K562 (cell line): Measurements from ENCODE around the gene CAMK2A. TPM values are rescaled to one million over a fixed set of nuclear protein-coding genes. Genes with fewer than 3 reads are reported as not detected.

Source experiments
- ATAC-seq: fragments of 200-7000 bp; cut with Tn5 transposase; 3 replicates; pipeline ENCODE4 v1.9.1; 2020; ENCODE audit warnings: moderate library complexity
- BruUV-seq: library from RNA; stranded (reverse); fragments of 400-500 nt; replicated peaks from 2 replicates; lab custom pipeline; 2021; lab: Mats Ljungman, UMichigan
- CTCF ChIA-PET: fragments of 300-600 bp; formaldehyde crosslinking; extraction: SDS; loops from one replicate; lab custom pipeline; 2021; ENCODE audit warnings: low intra/inter-chr PET ratio; lab: Yijun Ruan, JAX
- POLR2A ChIA-PET: fragments of 300-600, 350-650 bp; sonication (Branson Sonifier 250); formaldehyde crosslinking; extraction: SDS; loops from one replicate; lab custom pipeline; 2021; ENCODE audit warnings: antibody characterized with exemption, inconsistent platforms; lab: Yijun Ruan, JAX
- DNase-seq, 4 experiments: peaks; one replicate each; pipeline versions ENCODE4 v3.0.0 to v3.0.0-alpha.2; 2011 to 2018; ENCODE audit warnings: low spot score in 3 of 4, mixed read lengths in 3 of 4; ENCODE audit errors: extremely low read depth in 1 of 4
- FAIRE-seq: peaks from 2 replicates; lab custom pipeline; 2011; peaks lifted over from hg19 to GRCh38; lab: Jason Lieb, UNC
- H2AFZ ChIP-seq: 2 replicates; pipeline ENCODE4 v1.6.0; 2011; ENCODE audit warnings: low read depth, low read length, control low read depth, inconsistent platforms
- H3K27ac ChIP-seq: fragments of 200-600 bp; 3 replicates; pipeline ENCODE4 v1.8.0; 2011; ENCODE audit warnings: low read depth, mild to moderate bottlenecking, control low read depth, inconsistent platforms, low read length, moderate library complexity, mixed read lengths; ENCODE audit errors: extremely low read depth
- H3K27me3 ChIP-seq, 2 experiments: fragments of 300-600 bp in 1 of 2; 2 replicates in 1 of 2; 3 replicates in 1 of 2; pipeline versions ENCODE4 v1.6.0 to v1.8.0; 2011; ENCODE audit warnings: inconsistent platforms in 2 of 2, low read length in 2 of 2, mild to moderate bottlenecking in 1 of 2, mixed read lengths in 1 of 2, moderate library complexity in 1 of 2; ENCODE audit not compliant: control insufficient read depth in 2 of 2, insufficient read depth in 2 of 2
- H3K36me3 ChIP-seq: fragments of 300-600 bp; 3 replicates; pipeline ENCODE4 v1.8.0; 2011; ENCODE audit warnings: mild to moderate bottlenecking, low read length, inconsistent platforms; ENCODE audit not compliant: control insufficient read depth, insufficient read depth
- H3K4me1 ChIP-seq, 2 experiments: fragments of 200-600 bp in 1 of 2; replicated peaks in 1 of 2; 2 replicates in 1 of 2; 3 replicates in 1 of 2; pipeline versions ENCODE4 v1.5.1 to v1.8.0; 2011; ENCODE audit warnings: inconsistent platforms in 2 of 2, low read length in 2 of 2, mild to moderate bottlenecking in 1 of 2, mixed read lengths in 1 of 2, moderate library complexity in 1 of 2; ENCODE audit not compliant: control insufficient read depth in 2 of 2, insufficient read depth in 2 of 2
- H3K4me2 ChIP-seq: 2 replicates; pipeline ENCODE4 v1.6.1; 2011; ENCODE audit warnings: low read length, control low read depth, inconsistent platforms, mixed read lengths; ENCODE audit not compliant: insufficient read depth
- H3K4me3 ChIP-seq: fragments of 200-600 bp; sonication (generic), shearing (Covaris generic); 2 replicates; pipeline ENCODE4 v1.5.1; 2016; ENCODE audit warnings: control low read depth, inconsistent platforms
- H3K79me2 ChIP-seq: fragments of 200-600 bp; 3 replicates; pipeline ENCODE4 v1.8.0; 2011; ENCODE audit warnings: low read length, inconsistent platforms; ENCODE audit not compliant: control insufficient read depth, insufficient read depth
- H3K9ac ChIP-seq, 2 experiments: 2 replicates each; pipeline versions ENCODE4 v1.6.0 to v1.6.1; 2011; ENCODE audit warnings: low read depth in 2 of 2, low read length in 2 of 2, control low read depth in 1 of 2, inconsistent platforms in 1 of 2, mild to moderate bottlenecking in 1 of 2, mixed read lengths in 1 of 2; ENCODE audit not compliant: insufficient read depth in 1 of 2
- H3K9me1 ChIP-seq: one replicate; pipeline ENCODE4 v1.6.0; 2011; ENCODE audit warnings: inconsistent platforms, mild to moderate bottlenecking, low read length, moderate library complexity; ENCODE audit not compliant: control insufficient read depth, insufficient read depth
- H3K9me3 ChIP-seq: replicated peaks from 2 replicates; pipeline ENCODE4 v1.5.1; 2011; ENCODE audit warnings: low read depth, low read length, inconsistent platforms; ENCODE audit not compliant: control insufficient read depth, insufficient read depth
- H4K20me1 ChIP-seq: replicated peaks from 2 replicates; pipeline ENCODE4 v1.6.1; 2011; ENCODE audit warnings: low read length, inconsistent platforms, mixed read lengths; ENCODE audit not compliant: control insufficient read depth, insufficient read depth
- HDGF ChIP-seq: fragments of 450-650 bp; IDR thresholded peaks from 2 replicates; pipeline ENCODE4 v1.6.1; 2016
- KDM5B ChIP-seq: fragments of 200-600 bp; sonication (generic); IDR thresholded peaks from 2 replicates; pipeline ENCODE4 v1.6.1; 2012; ENCODE audit warnings: low read depth, mild to moderate bottlenecking, moderate library complexity, low read length, control low read depth, inconsistent platforms; ENCODE audit not compliant: insufficient replicate concordance
- SIRT6 ChIP-seq: IDR thresholded peaks from one replicate; pipeline ENCODE4 v1.6.1; 2012; ENCODE audit warnings: low read depth, mild to moderate bottlenecking, control low read depth, inconsistent platforms, low read length, moderate library complexity
- SPI1 ChIP-seq: IDR thresholded peaks from 2 replicates; pipeline ENCODE4 v1.6.1; 2011; ENCODE audit warnings: low read depth, low read length, control low read depth, borderline replicate concordance
- TAF15 ChIP-seq: fragments of 200-400 bp; formaldehyde crosslinking; IDR thresholded peaks from 2 replicates; pipeline ENCODE4 v1.6.1; 2017; ENCODE audit warnings: mild to moderate bottlenecking, low read depth, low read length, moderate library complexity
- ZNF347 ChIP-seq: fragments of 450-650 bp; formaldehyde crosslinking; IDR thresholded peaks from 2 replicates; pipeline ENCODE4 v1.4.0; 2020; ENCODE audit warnings: low read depth, mild to moderate bottlenecking, moderate library complexity
- WGBS: fragments of 100-300 bp; shearing (Covaris generic); methylation state at CpG from one replicate; pipeline ENCODE4 v1.1.6; 2016; ENCODE audit warnings: low coverage, mixed read lengths; ENCODE audit not compliant: insufficient coverage; ENCODE audit errors: missing lambda C conversion rate; 5-methylcytosine and 5-hydroxymethylcytosine counted together
- in situ Hi-C: fragments of 300-500 bp; cut with MboI; formaldehyde crosslinking; loops from 4 replicates; pipeline ENCODE4 v1.15.0; 2018; ENCODE audit warnings: inconsistent platforms, mixed read lengths
- intact Hi-C: fragments of 100-400 bp; cut with micrococcal nuclease; formaldehyde crosslinking; loops from 2 replicates; pipeline ENCODE4 v1.14.2; 2022
- polyA plus RNA-seq, 8 experiments: library from polyadenylated mRNA; depleted of rRNA in 4 of 8; stranded (reverse) in 5 of 8; unstranded in 3 of 8; fragments of >200 nt; fragmentation: Nextera tagmentation in 2 of 8; fragmentation: Illumina TruSeq in 1 of 8; extraction: Ambion mirVana in 2 of 8; extraction: Trizol in 1 of 8; gene quantifications; 2 replicates each; pipeline versions ENCODE4 v1.2.1 to v1.2.3, GENCODE V29; 2011 to 2014; ENCODE audit warnings: inconsistent platforms in 1 of 8, missing spikeins in 1 of 8
- total RNA-seq, 7 experiments: library from RNA; depleted of rRNA in 6 of 7; stranded (reverse); fragments of >200 nt in 6 of 7; fragmentation: Illumina TruSeq in 2 of 7; extraction: Trizol in 2 of 7; gene quantifications; 2 replicates each; pipeline versions ENCODE4 v1.2.1 to v1.2.3, GENCODE V29; 2011 to 2021; ENCODE audit warnings: low replicate concordance in 1 of 7
- TF ChIP-seq, protein P1 (sequence below), 3 experiments: fragments of 200-800 bp in 1 of 3; fragments of 250-450 bp in 1 of 3; fragments of 450-650 bp in 1 of 3; sonication (Bioruptor Pico) in 1 of 3; sonication (Bioruptor generic) in 1 of 3; formaldehyde crosslinking in 1 of 3; IDR thresholded peaks; 2 replicates each; pipeline versions ENCODE4 v1.6.1 to v1.8.0; 2016 to 2022; ENCODE audit warnings: mild to moderate bottlenecking in 2 of 3, missing genetic modification characterization in 2 of 3, missing compliant biosample characterization in 1 of 3, moderate library complexity in 1 of 3

The CAMK2A gene
- total and polyA plus RNA-seq, 9 of the 15 experiments (the other 6 are each of a cell fraction or from before 2014, with no cell fraction given) = 0.01 to 0.18 (median 0.04) TPM; not detected in 6

- no peaks in the 10 kb centered on the region for H3K36me3 ChIP-seq
- no peaks in the 10 kb centered on the region for H3K9me3 ChIP-seq
- BruUV-seq = no TSS peak
- peaks cover 3% of the 10 kb centered on the region for H3K9me1 ChIP-seq
- no peak overlapping the region for H3K27ac ChIP-seq
- ATAC-seq (no peak), DNase-seq (no peak), FAIRE-seq (no peak)
- no peak overlapping the region for H3K4me3 ChIP-seq
- peaks cover 27 to 58% of the 10 kb centered on the region in 2 experiments; a peak in 4 of 5 replicates for H3K27me3 ChIP-seq
- no peaks in the 10 kb centered on the region for H4K20me1 ChIP-seq
- CTCF ChIA-PET = no interaction called here
- POLR2A ChIA-PET = interaction anchor here (1.1 kb wide), 1 partner anchor 179 kb away, joined by 3 read pairs; no protein-coding TSS in a partner anchor
- 27% methylated on average over 16 of the region's 23 CpGs for WGBS
- in situ Hi-C loops = no loop called here
- H3K4me1 ChIP-seq = peaks cover 0 to 8% of the 10 kb centered on the region in 2 experiments; a peak in 2 of 5 replicates
- H3K4me2 ChIP-seq = no peak overlapping the region
- intact Hi-C loops = no loop called here
- H3K79me2 ChIP-seq = no peaks in the 10 kb centered on the region
- TF ChIP-seq HDGF = no peak
- no peak for TF ChIP-seq ZNF347
- no peak for TF ChIP-seq KDM5B
- TF ChIP-seq TAF15 = no peak
- TF ChIP-seq SIRT6 = no peak
- TF ChIP-seq, protein P1, sequence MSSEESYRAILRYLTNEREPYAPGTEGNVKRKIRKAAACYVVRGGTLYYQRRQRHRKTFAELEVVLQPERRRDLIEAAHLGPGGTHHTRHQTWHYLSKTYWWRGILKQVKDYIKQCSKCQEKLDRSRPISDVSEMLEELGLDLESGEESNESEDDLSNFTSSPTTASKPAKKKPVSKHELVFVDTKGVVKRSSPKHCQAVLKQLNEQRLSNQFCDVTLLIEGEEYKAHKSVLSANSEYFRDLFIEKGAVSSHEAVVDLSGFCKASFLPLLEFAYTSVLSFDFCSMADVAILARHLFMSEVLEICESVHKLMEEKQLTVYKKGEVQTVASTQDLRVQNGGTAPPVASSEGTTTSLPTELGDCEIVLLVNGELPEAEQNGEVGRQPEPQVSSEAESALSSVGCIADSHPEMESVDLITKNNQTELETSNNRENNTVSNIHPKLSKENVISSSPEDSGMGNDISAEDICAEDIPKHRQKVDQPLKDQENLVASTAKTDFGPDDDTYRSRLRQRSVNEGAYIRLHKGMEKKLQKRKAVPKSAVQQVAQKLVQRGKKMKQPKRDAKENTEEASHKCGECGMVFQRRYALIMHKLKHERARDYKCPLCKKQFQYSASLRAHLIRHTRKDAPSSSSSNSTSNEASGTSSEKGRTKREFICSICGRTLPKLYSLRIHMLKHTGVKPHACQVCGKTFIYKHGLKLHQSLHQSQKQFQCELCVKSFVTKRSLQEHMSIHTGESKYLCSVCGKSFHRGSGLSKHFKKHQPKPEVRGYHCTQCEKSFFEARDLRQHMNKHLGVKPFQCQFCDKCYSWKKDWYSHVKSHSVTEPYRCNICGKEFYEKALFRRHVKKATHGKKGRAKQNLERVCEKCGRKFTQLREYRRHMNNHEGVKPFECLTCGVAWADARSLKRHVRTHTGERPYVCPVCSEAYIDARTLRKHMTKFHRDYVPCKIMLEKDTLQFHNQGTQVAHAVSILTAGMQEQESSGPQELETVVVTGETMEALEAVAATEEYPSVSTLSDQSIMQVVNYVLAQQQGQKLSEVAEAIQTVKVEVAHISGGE (CRISPR knock-in tag; IDR thresholded peaks at IDR 0.05) = no peak
- TF ChIP-seq SPI1 = peak; percentile 16; the same call in 1 of the 2 replicates
- no peak overlapping the region for H2AFZ ChIP-seq
- H3K9ac ChIP-seq = peak overlapping the region in 1 of 2 experiments; percentile 65; a peak in 1 of 4 replicates
Measured at GRCh38 chr5:150264667-150265603, 24.6 kb downstream of the CAMK2A start.
